Measurements from ENCODE around the gene GLRX3.

DNA sequence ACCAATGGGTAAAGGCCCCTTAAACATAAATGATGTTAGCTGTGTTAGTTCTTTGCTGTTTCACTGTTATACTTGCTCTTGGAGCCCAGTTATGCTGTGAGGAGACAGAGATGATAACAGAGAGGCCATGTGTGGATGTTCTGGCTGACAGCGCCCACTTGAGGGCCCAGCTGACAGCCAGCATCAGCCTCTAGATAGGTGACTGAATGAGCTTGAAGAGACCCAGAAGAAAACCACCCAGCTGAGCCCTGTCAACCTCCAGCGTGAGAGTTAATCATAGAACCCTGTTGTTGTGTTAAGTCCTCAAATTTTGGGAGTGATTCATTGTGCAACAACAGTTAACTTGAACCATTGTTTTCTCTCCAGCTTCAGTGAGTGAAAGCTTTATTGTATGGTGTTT, 91.7 kb downstream of the GLRX3 start:
- TF ChIP-seq, protein P1, sequence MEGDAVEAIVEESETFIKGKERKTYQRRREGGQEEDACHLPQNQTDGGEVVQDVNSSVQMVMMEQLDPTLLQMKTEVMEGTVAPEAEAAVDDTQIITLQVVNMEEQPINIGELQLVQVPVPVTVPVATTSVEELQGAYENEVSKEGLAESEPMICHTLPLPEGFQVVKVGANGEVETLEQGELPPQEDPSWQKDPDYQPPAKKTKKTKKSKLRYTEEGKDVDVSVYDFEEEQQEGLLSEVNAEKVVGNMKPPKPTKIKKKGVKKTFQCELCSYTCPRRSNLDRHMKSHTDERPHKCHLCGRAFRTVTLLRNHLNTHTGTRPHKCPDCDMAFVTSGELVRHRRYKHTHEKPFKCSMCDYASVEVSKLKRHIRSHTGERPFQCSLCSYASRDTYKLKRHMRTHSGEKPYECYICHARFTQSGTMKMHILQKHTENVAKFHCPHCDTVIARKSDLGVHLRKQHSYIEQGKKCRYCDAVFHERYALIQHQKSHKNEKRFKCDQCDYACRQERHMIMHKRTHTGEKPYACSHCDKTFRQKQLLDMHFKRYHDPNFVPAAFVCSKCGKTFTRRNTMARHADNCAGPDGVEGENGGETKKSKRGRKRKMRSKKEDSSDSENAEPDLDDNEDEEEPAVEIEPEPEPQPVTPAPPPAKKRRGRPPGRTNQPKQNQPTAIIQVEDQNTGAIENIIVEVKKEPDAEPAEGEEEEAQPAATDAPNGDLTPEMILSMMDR (IDR thresholded peaks at IDR 0.05): no peak
- no peak for TF ChIP-seq POLR2A (IDR thresholded peaks at IDR 0.05)
